Measurements from ENCODE around the gene CALM3.
"Not testable (repeated sequence)": the region's sequence is repeated elsewhere in the genome, so short reads cannot be mapped to it uniquely, and the experiment has no call there.

The CALM3 gene

DNA sequence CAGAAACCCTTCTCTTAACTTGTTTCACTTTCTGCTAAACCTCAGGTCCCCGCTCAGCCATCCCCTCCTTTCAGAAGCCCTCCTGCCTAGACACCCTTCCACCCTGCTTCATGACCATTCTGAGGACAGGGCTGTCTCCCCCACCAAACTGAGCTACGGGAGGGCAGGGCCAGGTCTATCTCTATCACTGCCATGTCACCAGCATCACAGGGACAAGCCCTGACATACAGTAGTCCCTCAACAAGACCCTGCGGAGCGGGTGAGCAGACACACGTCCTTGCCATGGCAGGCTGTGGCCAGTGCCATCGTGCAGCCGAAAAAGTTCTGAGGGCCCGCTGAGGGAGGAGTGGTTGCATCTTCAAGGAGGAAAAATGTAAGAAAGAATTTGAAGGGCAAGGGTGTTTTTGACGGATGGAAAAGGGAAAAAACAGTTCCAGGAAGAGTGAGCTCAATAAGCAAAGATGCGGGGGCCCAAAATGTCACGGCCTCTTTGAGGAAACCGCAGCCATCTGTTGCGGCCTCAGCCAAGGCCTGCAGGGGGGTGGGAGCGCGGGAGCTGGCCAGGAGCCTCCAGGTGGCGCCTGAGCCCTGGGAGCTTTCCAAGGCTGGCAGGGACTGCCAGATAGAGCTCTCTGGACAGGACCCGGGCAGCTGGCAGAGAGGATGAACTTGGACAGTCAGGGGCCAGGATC is 15.6 kb downstream of the CALM3 start:
- peak; percentile 86 for DNase-seq (ENCODE audit: low spot score)

DNA sequence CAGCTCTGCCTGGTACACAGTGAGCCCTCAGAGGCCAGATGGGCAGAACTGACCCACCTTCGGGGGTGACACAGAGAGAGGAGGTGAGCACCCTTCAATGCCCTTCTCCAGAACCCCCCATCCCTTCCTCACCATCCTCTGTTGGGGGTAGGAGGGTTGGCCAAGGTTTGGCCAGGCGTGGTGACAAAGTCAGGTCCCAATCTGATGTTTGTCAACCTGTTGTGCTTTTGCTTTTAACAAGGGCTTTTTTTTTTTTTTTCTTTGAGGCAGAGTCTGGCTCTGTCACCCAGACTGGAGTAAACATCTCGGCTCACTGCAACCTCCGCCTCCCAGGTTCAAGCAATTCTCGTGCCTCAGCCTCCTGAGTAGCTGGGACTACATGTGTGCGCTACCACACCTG is 16.5 kb downstream of the CALM3 start:
- DNase-seq (ENCODE audit: low spot score): no peak

DNA sequence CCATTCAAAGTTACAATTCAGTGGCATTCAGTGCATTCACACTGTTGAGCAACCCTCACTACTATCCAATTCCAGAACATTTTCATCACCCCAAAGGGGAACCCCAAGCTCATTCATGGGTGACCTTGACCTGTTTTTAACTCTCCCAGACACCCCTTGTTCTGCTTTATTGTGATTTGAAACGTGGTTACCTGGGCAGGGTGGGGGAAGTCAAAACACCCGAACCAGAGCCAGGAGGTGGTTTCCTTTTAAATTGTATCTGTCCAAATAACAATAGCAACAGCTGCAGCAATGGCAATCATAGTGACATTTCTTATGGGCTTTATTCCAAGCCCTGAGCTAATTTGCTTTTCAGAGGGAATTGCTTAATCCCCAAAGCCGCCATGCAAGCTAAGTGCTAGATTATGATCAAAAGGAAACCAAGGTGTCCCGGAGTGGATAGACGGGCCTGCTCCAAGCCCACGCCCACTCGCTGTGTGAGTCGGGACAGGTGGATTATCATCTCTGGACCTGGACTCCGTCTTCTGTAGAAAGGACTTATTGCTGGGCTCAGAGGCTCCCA is 17.6 kb downstream of the CALM3 start:
- DNase-seq (ENCODE audit: low spot score): no peak

DNA sequence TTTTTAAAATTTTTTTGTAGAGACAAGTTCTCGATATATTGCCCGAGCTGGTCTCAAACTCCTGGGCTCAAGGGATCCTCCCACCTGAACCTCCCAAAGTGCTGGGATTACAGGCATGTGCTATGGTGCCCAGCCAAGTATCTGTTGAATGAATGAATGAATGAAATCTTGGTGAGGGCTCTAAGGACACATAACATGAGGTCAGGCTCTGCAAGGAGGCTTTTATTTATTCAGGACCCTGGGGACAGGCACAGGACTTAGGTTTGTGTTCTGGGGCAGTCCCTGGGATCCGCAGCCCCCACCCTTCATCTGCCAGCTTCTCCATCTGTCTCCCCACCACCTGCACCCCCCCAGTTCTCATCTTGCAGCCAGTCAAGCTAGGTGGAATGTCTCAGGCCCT is 19.1 kb downstream of the CALM3 start:
- DNase-seq (ENCODE audit: low spot score): no peak

DNA sequence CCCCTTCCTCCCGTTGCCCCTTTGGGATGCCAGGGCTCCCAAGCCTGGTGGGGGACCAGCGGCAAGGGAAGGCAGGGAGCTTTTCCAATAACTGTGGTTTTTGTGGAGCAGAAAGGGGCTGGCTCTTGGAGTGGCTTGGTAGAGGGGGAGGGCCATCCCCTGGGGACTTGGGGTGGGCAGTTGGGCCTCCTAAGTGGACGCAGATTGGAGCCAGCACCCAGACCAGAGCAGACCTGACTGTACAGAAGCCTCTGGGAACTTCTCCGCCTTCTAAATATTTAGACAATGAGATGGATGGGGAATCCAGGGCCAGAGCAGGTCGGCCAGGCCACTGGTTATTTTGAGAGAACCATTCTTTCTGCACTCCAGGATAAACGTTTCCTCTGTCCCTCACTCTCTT is 19.6 kb downstream of the CALM3 start:
- no peak for DNase-seq (ENCODE audit: low spot score)

DNA sequence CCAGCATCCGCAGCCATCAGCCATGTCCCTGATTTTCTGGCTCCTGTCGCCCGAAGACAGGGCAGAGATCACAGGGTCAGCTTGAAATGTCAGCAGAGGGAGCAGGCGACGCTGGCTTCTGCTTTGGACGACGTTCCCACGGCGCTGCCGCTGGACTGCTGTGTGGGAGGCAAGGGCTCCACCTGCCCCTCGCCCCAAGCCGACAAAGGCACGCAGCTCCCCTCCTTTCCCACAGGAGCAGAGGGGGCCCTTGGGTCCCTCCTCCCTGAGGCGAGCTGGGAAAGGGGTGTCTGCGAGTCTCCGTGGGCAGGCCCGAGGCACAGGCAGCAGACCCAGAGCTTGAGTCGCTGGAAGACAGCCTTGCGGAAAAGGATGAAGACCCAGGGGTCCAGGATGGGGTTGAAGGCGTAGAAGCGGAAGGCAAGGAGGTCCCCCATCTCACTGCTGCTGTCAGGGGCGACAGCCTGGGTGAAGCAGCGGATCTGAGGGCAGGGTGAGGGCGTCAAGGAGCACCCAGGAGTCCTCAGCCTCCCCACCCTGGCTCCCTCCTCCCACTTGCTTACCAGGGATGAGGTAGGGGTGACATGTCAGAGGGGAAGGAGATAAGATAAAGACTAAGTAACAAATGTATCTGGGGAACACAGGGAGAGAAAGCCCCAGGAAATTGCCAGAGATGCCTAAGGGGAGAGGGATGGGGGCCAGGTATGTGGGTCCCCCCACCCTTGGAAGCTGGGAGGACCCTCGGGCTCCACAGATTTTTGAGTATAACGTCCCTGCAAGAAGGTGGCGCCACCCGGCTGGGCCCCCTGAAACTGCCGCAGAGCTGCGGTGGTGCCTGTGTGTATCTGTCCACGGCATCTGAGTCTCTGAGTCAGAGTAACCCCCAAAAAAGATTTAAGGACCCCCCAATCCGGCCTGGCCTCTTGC is 20.3 kb downstream of the CALM3 start:
- no peak for DNase-seq (ENCODE audit: low spot score)

DNA sequence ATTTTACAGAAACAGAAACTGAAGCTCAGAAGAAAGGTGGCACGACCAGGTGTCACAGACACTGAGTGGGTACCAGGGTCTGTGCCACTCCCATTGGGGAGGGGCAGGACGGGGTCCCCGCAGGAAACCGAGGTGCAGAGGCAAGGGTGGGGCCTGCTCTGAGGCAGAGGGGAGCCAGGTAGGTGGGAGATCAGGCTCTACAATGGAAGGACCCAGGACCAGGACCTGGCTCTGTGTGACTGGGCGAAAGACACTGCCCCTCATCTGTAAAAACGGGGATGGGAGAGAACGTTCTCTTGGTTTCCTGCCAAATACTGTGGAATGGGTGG is 21.0 kb downstream of the CALM3 start:
- DNase-seq (ENCODE audit: low spot score): no peak

DNA sequence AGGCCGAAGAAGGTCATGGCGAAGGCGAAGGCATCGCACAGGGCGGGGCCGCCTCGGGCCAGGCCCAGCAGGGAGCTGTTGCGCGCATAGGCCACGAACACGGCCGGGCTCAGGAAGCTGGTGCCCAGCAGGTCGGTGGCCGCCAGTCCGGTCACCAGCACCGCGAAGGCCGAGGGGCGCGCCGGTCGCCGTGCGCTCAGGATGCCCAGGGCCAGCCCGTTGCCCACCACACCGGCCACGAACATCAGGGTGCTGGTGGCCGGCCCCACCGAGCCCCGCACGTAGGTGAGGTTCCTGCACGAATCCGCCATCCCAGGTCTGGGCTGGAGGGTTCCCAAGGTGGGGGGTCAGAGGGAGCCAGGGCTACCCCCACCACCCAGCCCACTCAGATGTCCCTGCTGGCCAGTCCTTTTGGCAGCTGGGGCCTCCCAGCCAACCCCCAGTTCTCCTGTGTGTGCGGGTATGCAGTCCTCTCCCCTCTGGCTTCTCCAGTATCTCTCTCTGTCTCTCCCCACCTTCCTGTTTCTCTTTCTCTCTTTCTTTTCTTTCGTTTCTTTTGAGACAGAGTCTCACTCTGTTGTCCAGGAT is 22.9 kb downstream of the CALM3 start:
- DNase-seq (ENCODE audit: low spot score): no peak

DNA sequence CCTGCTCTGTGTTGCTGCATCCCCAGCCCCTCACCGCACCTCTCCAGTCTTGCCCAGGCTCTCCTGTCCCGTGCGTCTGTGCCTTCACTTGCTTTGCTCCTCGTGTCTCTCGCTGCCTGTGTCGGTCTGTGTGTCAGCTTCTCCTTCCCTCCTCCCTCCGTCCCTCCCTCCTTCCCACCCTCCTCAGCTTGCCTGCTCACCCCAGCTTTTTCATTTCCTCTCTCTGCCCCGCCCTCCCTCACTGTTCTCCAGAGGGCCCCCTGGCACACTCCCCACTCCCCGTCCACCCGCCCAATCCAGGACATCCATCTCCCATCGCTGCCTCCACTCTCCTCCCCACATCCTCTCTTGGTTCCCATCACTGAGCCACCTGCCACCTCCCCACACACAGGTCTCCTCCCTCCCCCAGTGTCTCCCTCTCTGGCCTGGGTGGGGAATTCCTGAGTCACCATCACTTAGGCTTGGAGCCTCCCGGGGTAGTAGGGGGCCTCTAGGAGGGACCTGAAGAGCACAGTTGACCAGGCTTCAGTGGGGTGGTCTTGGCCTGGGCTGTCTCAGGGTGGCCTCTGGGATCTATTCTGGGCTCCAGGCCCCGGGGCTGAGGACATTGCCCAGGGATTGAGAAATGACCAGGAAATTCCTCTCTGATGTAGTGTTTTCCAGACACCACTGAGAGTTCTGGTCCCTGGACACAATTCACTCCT is 24.0 kb downstream of the CALM3 start, which contains the start of gene PTGIR:
TSS of gene PTGIR (minus strand) at position 132 of the 704 bp plus-strand sequence. CDS start 864 bp downstream, outside the sequence.
- DNase-seq (ENCODE audit: low spot score): no peak

DNA sequence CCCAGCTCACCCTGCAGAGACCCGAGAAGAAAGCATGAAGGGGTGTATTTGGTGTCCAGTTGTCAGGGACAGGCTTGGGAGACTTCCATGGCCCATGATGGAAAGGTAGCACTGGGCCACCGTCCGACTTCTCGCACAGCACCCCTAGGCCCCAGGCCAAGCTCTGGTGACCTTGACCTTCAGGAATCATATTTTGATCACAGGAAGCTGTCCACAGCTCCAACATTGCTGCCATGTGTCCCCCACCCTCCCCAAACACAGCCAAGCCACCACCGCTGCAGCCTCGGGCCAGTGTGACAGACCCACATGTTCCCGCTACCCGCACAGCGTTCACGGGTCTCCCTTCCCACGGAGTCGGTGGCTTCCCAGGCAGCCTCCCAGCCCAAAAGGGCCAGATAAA is 24.6 kb downstream of the CALM3 start:
- no peak for DNase-seq (ENCODE audit: low spot score)

DNA sequence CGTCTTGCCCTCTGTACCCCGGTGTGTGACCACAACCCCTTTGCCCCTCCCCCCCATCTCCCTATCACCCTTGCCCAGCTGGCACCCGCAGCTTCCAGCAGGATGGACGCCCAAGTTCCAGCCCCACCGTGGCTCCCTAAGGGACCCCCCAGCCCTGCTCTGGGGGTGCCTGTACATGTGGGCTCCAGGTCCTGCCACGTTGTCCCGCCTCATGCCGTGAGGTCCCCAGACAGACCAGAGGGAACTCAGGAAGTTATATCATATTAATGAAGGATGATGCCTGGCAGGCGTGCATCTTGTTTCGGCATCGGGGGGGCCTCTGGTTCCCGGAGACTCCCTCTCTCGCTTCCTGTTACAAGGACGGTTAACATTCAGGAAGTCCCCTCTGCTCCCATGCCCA is 25.3 kb downstream of the CALM3 start:
- no peak for DNase-seq (ENCODE audit: low spot score)

DNA sequence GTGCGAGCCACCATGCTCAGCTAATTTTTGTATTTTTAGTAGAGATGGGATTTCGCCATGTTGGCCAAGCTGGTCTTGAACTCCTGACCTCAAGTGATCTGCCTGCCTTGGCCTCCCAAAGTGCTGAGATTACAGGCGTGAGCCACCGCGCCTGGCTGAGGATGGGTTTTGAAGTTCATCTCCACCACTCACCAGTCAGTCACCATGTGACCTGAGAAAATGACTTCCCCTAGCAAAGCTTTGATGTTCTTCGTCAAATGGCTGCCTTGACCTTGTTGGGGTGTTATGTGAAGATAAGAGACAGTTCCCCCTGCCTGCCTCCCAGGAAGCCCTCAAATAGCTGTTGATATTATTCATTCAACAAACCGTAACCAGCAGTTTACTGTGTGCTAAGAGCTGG is 27.8 kb downstream of the CALM3 start:
- not testable (repeated sequence) for DNase-seq (ENCODE audit: low spot score)

DNA sequence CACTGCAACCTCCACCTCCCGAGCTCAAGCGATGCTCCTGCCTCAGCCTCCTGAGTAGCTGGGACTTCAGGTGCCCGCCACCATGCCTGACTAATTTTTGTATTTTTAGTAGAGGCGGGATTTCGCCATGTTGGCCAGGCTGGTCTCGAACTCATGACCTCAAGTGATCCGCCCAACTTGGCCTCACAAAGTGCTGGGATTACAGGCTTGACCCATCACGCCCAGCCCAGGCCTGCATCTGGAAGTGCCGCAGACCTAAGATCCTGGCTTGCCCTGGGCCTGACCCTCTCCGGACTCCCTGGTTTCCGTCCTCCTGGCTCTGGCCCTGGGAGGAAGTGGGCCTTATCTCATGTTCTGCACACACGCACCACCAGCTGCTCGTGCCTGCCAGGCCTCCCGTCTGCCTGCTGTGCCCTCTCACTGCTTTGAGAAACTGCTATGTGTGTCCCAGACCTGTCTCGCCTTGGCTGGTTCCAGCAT is 28.5 kb downstream of the CALM3 start:
- no peak for DNase-seq (ENCODE audit: low spot score)

DNA sequence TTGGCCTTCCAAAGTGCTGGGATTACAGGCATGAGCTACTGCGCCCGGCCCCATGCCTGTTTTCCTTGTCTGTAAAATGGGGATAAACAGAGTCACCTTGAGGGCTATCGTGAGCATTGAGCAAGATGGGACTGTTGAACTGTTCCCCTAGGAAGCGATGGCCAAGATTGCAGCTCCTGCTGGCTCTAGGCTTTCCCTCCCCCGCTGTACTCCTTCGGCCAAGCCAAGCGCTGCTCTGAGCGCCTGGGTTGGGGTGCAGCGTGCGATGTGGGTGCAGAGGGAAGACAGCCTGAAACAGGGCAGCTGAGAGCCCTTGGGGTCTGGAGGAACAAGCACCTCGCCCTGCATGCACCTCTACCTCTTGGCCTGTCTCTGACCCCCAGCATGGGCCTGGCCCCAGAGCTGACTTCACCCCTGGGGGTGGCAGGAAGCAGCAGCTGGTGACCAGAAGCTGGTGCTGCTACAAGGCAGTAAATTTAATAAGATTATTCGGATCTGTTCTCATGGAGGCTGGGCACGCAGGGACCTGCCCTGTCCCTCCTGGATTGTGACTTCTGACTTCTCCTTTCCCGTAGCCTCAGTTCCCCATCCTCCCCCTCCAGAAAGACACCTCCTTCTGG is 29.6 kb downstream of the CALM3 start:
- no peak for DNase-seq (ENCODE audit: low spot score)

DNA sequence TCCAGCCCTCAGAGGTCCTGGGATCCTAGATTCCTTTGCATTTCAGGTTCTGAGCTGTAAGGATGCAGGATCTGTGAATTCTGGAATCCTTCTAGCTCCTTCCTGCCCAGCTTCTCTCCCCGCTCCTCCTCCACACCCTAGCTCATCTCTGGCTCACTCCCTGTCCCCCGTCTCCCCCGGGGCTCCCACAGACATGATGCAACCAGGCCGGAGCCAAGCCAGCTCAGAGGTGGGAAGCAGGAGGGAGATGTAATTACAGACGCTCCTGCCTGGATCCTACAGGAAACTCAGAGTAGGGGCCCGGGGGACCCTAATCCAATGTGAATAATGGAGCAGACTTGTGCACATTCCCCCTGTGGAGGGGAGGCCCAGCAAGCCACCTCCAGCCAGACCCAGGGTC is 30.4 kb downstream of the CALM3 start:
- no peak for DNase-seq (ENCODE audit: low spot score)

DNA sequence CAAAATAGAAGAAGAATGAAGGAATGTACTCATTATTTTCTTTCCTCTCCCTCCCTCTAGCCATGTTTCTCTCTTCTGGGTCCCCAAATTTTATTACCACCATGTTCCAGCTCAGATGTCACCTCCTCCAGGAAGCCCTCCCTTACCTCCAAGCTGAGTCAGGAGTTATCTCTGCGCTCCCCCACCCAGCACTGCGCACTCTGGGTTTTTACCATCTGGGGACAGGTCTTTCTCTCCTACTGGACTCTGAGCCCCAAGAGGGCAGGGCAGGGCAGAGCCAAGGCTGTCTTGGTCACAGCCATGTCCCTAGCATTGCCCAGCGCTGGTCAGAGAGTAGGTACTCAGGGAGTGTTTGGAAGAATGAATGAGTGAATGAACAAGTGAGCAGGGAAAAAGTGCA is 32.0 kb downstream of the CALM3 start:
- DNase-seq (ENCODE audit: low spot score): no peak

DNA sequence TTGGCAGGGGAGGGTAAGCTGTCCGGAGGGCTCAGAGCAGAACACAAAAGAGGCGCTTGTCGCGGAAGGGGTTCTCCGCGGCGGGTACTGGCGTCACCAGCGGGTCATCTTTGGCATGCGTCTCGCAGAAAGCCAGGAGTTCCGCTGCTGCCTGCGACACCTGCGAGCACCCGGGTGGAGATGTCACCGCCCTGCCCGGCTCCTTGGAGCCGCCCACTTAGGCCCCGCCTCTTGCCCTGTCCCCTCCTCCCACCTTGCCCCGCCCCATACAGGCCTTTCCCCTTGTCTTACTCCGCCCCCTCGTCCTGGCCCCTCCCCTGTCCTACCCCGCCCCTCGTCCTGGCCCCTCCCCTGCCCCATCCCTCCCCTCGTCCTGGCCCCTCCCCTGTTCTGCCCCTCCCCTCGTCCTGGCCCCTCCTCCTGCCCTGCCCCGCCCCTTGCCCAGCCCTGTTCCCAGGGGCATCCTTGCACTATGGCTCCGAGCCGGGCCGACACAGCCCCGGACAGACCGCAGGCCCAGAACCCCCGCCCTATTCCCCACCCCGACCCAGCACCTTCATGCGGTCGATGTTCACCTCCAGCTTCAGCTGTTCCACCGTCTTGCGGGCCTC is 33.0 kb downstream of the CALM3 start:
- DNase-seq (ENCODE audit: low spot score): peak; percentile 73

DNA sequence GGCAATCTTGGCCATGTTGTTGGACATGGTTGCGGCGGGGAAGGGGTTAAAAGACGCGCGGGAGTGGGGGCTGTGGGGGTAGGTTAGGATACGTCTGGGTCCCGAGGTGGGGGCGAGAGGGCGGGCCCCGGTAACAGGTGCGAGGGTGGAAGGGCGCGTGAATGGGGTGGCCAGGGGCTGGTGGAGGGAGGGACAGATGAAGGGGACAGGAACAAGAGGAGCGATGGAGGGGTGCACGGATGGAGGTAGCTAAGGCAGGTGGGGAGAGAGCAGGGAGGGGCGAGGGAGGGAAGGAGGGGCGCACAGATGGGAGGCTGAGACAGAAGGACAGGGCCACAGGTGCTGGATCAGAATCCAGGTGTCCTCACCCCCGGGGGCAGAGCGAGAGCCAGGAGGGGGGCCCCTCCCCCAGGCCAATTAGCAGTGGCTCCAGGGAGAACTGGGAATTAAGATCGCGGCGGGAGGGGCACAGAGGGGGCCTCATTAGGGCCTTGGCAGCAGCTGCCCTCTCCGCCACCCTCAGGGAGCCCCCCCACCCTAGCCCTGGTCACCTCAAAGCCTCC is 33.6 kb downstream of the CALM3 start:
- DNase-seq (ENCODE audit: low spot score): no peak

DNA sequence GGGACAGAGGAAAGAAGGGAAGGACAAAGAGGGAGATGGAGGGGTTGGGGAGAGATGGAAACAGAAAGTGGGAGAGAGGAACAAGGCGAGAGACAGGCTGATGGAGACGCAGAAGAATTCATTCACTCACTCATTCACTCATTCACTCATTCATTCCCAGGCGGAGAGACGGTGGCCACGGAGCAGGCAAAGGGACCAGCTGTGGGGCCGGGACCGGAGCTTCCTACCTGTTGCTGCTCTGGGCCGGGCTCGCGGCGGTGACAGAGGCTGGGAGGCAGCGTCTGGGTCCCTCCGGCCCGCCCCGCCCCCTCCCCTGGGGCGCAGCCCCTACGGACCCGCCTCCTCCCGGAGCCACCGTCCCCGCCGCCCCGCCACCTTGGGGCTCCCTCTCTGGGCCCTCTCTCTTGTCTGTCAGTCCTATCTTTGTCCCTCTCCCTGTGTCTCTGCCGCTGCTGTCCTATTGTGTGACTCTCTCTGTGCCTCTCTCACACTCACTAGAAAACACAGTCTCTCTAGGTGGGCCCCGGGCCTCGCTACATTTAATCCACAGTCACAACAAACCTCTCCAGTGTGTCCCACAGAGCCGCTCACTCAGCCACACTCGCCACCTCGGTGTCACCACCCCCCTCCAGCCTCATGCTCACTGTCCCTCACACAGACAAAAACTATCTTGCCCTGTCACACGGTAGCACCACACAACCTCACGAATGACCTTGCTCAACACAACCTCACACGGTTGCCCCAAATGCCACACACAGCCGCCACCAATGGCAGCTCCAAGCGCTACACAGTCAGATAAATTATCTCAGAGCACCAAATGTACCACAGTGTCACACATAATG is 35.0 kb downstream of the CALM3 start, which contains the start of gene GNG8:
TSS of gene GNG8 (minus strand) at position 283 of the 842 bp plus-strand sequence. CDS start 1,520 bp downstream, outside the sequence.
- DNase-seq (ENCODE audit: low spot score): no peak

DNA sequence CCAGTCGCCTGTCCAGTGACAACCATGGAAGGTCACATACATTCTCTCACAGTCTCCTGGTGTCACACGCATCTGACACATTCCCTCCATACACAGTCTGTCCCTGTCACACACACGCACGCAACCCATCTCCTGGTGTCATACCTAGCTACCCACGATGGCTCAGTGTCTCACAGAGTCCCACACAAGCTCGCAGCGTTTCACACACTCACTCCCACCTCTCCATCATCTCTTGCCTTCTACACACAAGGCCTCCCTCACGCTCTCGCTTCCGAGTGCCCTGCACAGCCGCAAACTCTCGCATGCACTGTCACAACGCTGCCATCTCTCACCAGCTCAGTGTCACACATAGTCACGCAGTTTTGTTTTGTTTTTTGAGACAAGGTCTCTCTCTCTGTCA is 36.1 kb downstream of the CALM3 start:
- DNase-seq (ENCODE audit: low spot score): no peak
